T-helper 2 cell treated with Interferon-gamma antibody and Interleukin-4, amounts not matched to agents 5 μg/mL and 100 μg/mL, for 36 hours (primary cell): ENCODE measurements around the gene GRM7.

Source experiments
- DNase-seq: peaks from one replicate; pipeline ENCODE4 v3.0.0; 2021; ENCODE audit warnings: low spot score
- H3K27ac Mint-ChIP-seq: one replicate; pipeline ENCODE4 v1.8.0; 2021; ENCODE audit warnings: mild to moderate bottlenecking, mixed read lengths
- H3K27me3 Mint-ChIP-seq: one replicate; pipeline ENCODE4 v1.8.0; 2021; ENCODE audit warnings: low read depth, mixed read lengths
- H3K36me3 Mint-ChIP-seq: one replicate; pipeline ENCODE4 v1.8.0; 2021; ENCODE audit warnings: low read depth, mixed read lengths
- H3K4me1 Mint-ChIP-seq: one replicate; pipeline ENCODE4 v1.8.0; 2021; ENCODE audit warnings: low read depth, mixed read lengths
- H3K4me3 Mint-ChIP-seq: one replicate; pipeline ENCODE4 v1.8.0; 2022; ENCODE audit warnings: mild to moderate bottlenecking, moderate library complexity, mixed read lengths
- H3K9me3 Mint-ChIP-seq: one replicate; pipeline ENCODE4 v1.8.0; 2021; ENCODE audit warnings: mixed read lengths

GRM7 gene

GRCh38 chr3:7577513-7577912, 716.6 kb downstream of the GRM7 start:
- H3K27me3 Mint-ChIP-seq: no peaks in the 10 kb centered on the region
- no peak for DNase-seq
- H3K4me3 Mint-ChIP-seq: no peak overlapping the region
- H3K36me3 Mint-ChIP-seq: no peaks in the 10 kb centered on the region
- no peaks in the 10 kb centered on the region for H3K4me1 Mint-ChIP-seq
- no peak overlapping the region for H3K27ac Mint-ChIP-seq
- peaks cover 3% of the 10 kb centered on the region for H3K9me3 Mint-ChIP-seq

- Mint-ChIP-seq H3K27me3 (no peaks in the 10 kb centered on the region), H3K4me3 (no peak overlapping the region), H3K36me3 (no peaks in the 10 kb centered on the region), H3K9me3 (peaks cover 3% of the 10 kb centered on the region), H3K4me1 (no peaks in the 10 kb centered on the region), H3K27ac (no peak overlapping the region)
- DNase-seq: no peak
Observed at GRCh38 chr3:7581831-7582230, 720.9 kb downstream of the GRM7 start.

GRCh38 chr3:7585052-7585451, 724.1 kb downstream of the GRM7 start:
- DNase-seq: no peak
- Mint-ChIP-seq H3K27ac (no peak overlapping the region), H3K9me3 (no peaks in the 10 kb centered on the region), H3K36me3 (no peaks in the 10 kb centered on the region), H3K27me3 (no peaks in the 10 kb centered on the region), H3K4me3 (no peak overlapping the region), H3K4me1 (no peaks in the 10 kb centered on the region)

- no peaks in the 10 kb centered on the region for H3K4me1 Mint-ChIP-seq
- no peak overlapping the region for H3K4me3 Mint-ChIP-seq
Observed at GRCh38 chr3:7588236-7588635, 727.3 kb downstream of the GRM7 start.

GRCh38 chr3:7589526-7589925, 728.6 kb downstream of the GRM7 start:
- H3K4me1 Mint-ChIP-seq: no peaks in the 10 kb centered on the region
- H3K27ac Mint-ChIP-seq: no peak overlapping the region
- no peak for DNase-seq
- H3K4me3 Mint-ChIP-seq: no peak overlapping the region
- H3K36me3 Mint-ChIP-seq: no peaks in the 10 kb centered on the region
- no peaks in the 10 kb centered on the region for H3K9me3 Mint-ChIP-seq
- no peaks in the 10 kb centered on the region for H3K27me3 Mint-ChIP-seq

More at GRCh38 chr3:7588236-7588635, 727.3 kb downstream of the GRM7 start:
- no peak for DNase-seq
- Mint-ChIP-seq H3K9me3 (no peaks in the 10 kb centered on the region), H3K27ac (no peak overlapping the region), H3K27me3 (no peaks in the 10 kb centered on the region), H3K36me3 (no peaks in the 10 kb centered on the region)

GRCh38 chr3:7602297-7602696, 741.4 kb downstream of the GRM7 start:
- Mint-ChIP-seq H3K27ac (no peak overlapping the region), H3K27me3 (no peaks in the 10 kb centered on the region)

GRCh38 chr3:7607083-7607482, 746.2 kb downstream of the GRM7 start:
- H3K9me3 Mint-ChIP-seq: no peaks in the 10 kb centered on the region
- H3K36me3 Mint-ChIP-seq: no peaks in the 10 kb centered on the region
- H3K27me3 Mint-ChIP-seq: no peaks in the 10 kb centered on the region
- no peak overlapping the region for H3K27ac Mint-ChIP-seq
- H3K4me1 Mint-ChIP-seq: no peaks in the 10 kb centered on the region
- no peak overlapping the region for H3K4me3 Mint-ChIP-seq
- DNase-seq: no peak

More at GRCh38 chr3:7602297-7602696, 741.4 kb downstream of the GRM7 start:
- Mint-ChIP-seq H3K4me3 (no peak overlapping the region), H3K36me3 (no peaks in the 10 kb centered on the region), H3K4me1 (no peaks in the 10 kb centered on the region), H3K9me3 (no peaks in the 10 kb centered on the region)
- no peak for DNase-seq

- no peak for DNase-seq
- Mint-ChIP-seq H3K9me3 (no peaks in the 10 kb centered on the region), H3K36me3 (no peaks in the 10 kb centered on the region), H3K4me1 (no peaks in the 10 kb centered on the region), H3K27me3 (no peaks in the 10 kb centered on the region), H3K27ac (no peak overlapping the region), H3K4me3 (no peak overlapping the region)
Observed at GRCh38 chr3:7607676-7608075, 746.8 kb downstream of the GRM7 start.

DNA sequence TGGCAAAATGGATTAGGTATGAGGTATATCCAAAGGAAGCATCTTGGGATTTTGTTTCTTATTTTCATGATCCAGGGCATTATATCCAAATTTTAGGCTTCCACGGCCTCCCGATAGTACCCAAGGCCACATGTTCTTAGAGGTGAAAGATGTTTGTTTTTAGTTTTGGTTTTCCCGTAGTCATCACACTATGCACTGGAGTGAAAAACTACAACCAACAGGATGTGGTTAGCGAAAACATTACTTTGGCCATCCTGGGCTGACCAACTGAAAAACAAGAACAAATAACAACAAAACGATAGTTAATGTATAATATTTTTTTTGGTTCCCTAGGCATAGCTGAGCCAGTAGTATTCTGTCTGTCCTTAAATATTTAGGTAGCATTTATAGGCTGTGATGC, 749.7 kb downstream of the GRM7 start:
- H3K27ac Mint-ChIP-seq: no peak overlapping the region
- H3K4me3 Mint-ChIP-seq: no peak overlapping the region
- no peaks in the 10 kb centered on the region for H3K9me3 Mint-ChIP-seq
- H3K36me3 Mint-ChIP-seq: no peaks in the 10 kb centered on the region
- H3K27me3 Mint-ChIP-seq: no peaks in the 10 kb centered on the region
- DNase-seq: no peak
- no peaks in the 10 kb centered on the region for H3K4me1 Mint-ChIP-seq

- H3K4me1 Mint-ChIP-seq: no peaks in the 10 kb centered on the region
- DNase-seq: no peak
- no peak overlapping the region for H3K27ac Mint-ChIP-seq
- no peaks in the 10 kb centered on the region for H3K36me3 Mint-ChIP-seq
- H3K27me3 Mint-ChIP-seq: no peaks in the 10 kb centered on the region
- H3K4me3 Mint-ChIP-seq: no peak overlapping the region
- H3K9me3 Mint-ChIP-seq: no peaks in the 10 kb centered on the region
Observed at GRCh38 chr3:7615043-7615442, 754.1 kb downstream of the GRM7 start.

- no peak overlapping the region for H3K27ac Mint-ChIP-seq
- H3K36me3 Mint-ChIP-seq: no peaks in the 10 kb centered on the region
- no peaks in the 10 kb centered on the region for H3K4me1 Mint-ChIP-seq
- H3K9me3 Mint-ChIP-seq: no peaks in the 10 kb centered on the region
- no peak overlapping the region for H3K4me3 Mint-ChIP-seq
- no peak for DNase-seq
- no peaks in the 10 kb centered on the region for H3K27me3 Mint-ChIP-seq
Observed at GRCh38 chr3:7618606-7619005, 757.7 kb downstream of the GRM7 start.

- H3K27me3 Mint-ChIP-seq: no peaks in the 10 kb centered on the region
- H3K9me3 Mint-ChIP-seq: no peaks in the 10 kb centered on the region
- no peak overlapping the region for H3K4me3 Mint-ChIP-seq
- H3K27ac Mint-ChIP-seq: no peak overlapping the region
- no peak for DNase-seq
- H3K4me1 Mint-ChIP-seq: no peaks in the 10 kb centered on the region
- H3K36me3 Mint-ChIP-seq: no peaks in the 10 kb centered on the region
Observed at GRCh38 chr3:7620401-7620800, 759.5 kb downstream of the GRM7 start.

DNA sequence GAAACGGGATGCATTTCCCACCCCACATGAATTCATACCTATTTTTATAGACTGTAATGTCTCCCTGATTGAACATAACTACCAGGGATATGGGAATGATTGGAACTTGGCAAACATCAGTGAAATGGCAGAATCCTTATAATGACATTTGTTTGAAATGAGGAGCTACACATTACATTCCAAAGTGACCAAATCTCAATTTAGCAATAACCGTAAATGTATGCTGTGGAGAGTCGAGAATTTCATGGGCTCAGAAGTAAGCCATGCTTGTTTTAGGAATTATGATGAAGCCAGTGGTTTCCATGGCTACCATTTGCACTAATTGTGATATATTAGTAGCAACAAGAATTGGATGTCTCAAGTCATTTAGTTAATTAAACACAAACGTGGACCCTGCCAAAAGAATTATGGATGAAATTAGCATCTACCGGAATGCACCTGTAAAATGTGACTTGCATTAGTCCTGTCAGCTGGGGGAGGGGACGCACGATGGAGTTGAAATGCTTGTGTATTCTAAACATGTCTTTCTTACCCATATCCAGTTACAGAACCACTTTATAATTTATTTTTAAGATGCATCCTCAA, 760.2 kb downstream of the GRM7 start:
- no peak for DNase-seq
- Mint-ChIP-seq H3K27me3 (no peaks in the 10 kb centered on the region), H3K4me3 (no peak overlapping the region), H3K4me1 (no peaks in the 10 kb centered on the region), H3K27ac (no peak overlapping the region), H3K36me3 (no peaks in the 10 kb centered on the region), H3K9me3 (no peaks in the 10 kb centered on the region)

- H3K36me3 Mint-ChIP-seq: no peaks in the 10 kb centered on the region
- H3K4me3 Mint-ChIP-seq: no peak overlapping the region
- H3K27me3 Mint-ChIP-seq: no peaks in the 10 kb centered on the region
- H3K4me1 Mint-ChIP-seq: no peaks in the 10 kb centered on the region
- no peak overlapping the region for H3K27ac Mint-ChIP-seq
- DNase-seq: no peak
- H3K9me3 Mint-ChIP-seq: no peaks in the 10 kb centered on the region
Observed at GRCh38 chr3:7621651-7622050, 760.7 kb downstream of the GRM7 start.

- no peaks in the 10 kb centered on the region for H3K27me3 Mint-ChIP-seq
- H3K27ac Mint-ChIP-seq: no peak overlapping the region
- H3K9me3 Mint-ChIP-seq: no peaks in the 10 kb centered on the region
- no peak for DNase-seq
- no peaks in the 10 kb centered on the region for H3K4me1 Mint-ChIP-seq
- H3K4me3 Mint-ChIP-seq: no peak overlapping the region
- H3K36me3 Mint-ChIP-seq: no peaks in the 10 kb centered on the region
Observed at GRCh38 chr3:7625021-7625420, 764.1 kb downstream of the GRM7 start.
